ENCODE measurements around the gene PPARA. TPM values are rescaled to one million over a fixed set of nuclear protein-coding genes. Genes with fewer than 3 reads are reported as not detected.
A peak's percentile ranks its signal among the peaks of the same experiment; 100 is the strongest.

PPARA gene
- total RNA-seq, 2 donors from 2014 or later = 49.6 to 66.2 TPM

GRCh38 chr22:46112405-46112804, 37.9 kb upstream of the PPARA start:
- ATAC-seq = no peak
- intact Hi-C loops (cut with DNase I) = loop anchor here in 1 of 2 donors (5.0 kb wide), 1 partner anchor 35 kb away; no protein-coding TSS in a partner anchor
- DNase-seq = no peak

- DNase-seq (no peak), ATAC-seq (no peak)
- intact Hi-C loops (cut with DNase I) = loop anchor here in 1 of 2 donors (5.0 kb wide), 1 partner anchor 36 kb away; no protein-coding TSS in a partner anchor
Observed at GRCh38 chr22:46113110-46113909, 37.0 kb upstream of the PPARA start.

GRCh38 chr22:46113910-46114517, 36.3 kb upstream of the PPARA start:
- ATAC-seq (peak; percentile 1 to 29), DNase-seq (peak; percentile 61)
- intact Hi-C loops (cut with DNase I) = loop anchor here in 1 of 2 donors (5.0 kb wide), 1 partner anchor 37 kb away; no protein-coding TSS in a partner anchor

GRCh38 chr22:46114518-46115387, 35.6 kb upstream of the PPARA start:
- DNase-seq (no peak), ATAC-seq (peak in 1 of 2 donors; percentile 0)
- intact Hi-C loops (cut with DNase I) = loop anchor here in 1 of 2 donors (5.0 kb wide), 1 partner anchor 37 kb away; no protein-coding TSS in a partner anchor

GRCh38 chr22:46115388-46115678, 35.0 kb upstream of the PPARA start:
- DNase-seq (no peak), ATAC-seq (no peak)
- intact Hi-C loops (cut with DNase I) = no loop called here

- DNase-seq = no peak
- intact Hi-C loops (cut with DNase I) = loop anchor here (1.0 to 2.0 kb wide), 3 partner anchors 110 to 121 kb away; no protein-coding TSS in a partner anchor
- peak in 1 of 2 donors; percentile 0 for ATAC-seq
Observed at GRCh38 chr22:46115755-46116490, 34.4 kb upstream of the PPARA start.

- DNase-seq (peak; percentile 96), ATAC-seq (peak; percentile 72 to 73)
- intact Hi-C loops (cut with DNase I) = loop anchor here (1.0 to 2.0 kb wide), 3 partner anchors 110 to 121 kb away; no protein-coding TSS in a partner anchor
Observed at GRCh38 chr22:46116491-46116958, 33.8 kb upstream of the PPARA start.

- intact Hi-C loops (cut with DNase I) = loop anchor here in 1 of 2 donors (2.0 kb wide), 1 partner anchor 113 kb away; no protein-coding TSS in a partner anchor
- no peak for DNase-seq
- no peak for ATAC-seq
Observed at GRCh38 chr22:46117206-46118199, 32.8 kb upstream of the PPARA start.

GRCh38 chr22:46119093-46119728, 31.1 kb upstream of the PPARA start:
- no peak for ATAC-seq
- intact Hi-C loops (cut with DNase I) = no loop called here

GRCh38 chr22:46119729-46120419, 30.5 kb upstream of the PPARA start:
- ATAC-seq (peak; percentile 1 to 20), DNase-seq (no peak)
- intact Hi-C loops (cut with DNase I) = loop anchor here in 1 of 2 donors (5.0 kb wide), 1 partner anchor 177 kb away; the partner anchor contains the start of gene GTSE1

More at GRCh38 chr22:46119093-46119728, 31.1 kb upstream of the PPARA start:
- DNase-seq = no peak

GRCh38 chr22:46120420-46120737, 29.9 kb upstream of the PPARA start:
- ATAC-seq (no peak), DNase-seq (no peak)
- intact Hi-C loops (cut with DNase I) = loop anchor here in 1 of 2 donors (5.0 kb wide), 1 partner anchor 177 kb away; the partner anchor contains the start of gene GTSE1

GRCh38 chr22:46121079-46121478, 29.2 kb upstream of the PPARA start:
- ATAC-seq = no peak
- intact Hi-C loops (cut with DNase I) = loop anchor here in 1 of 2 donors (5.0 kb wide), 1 partner anchor 176 kb away; the partner anchor contains the start of gene GTSE1

GRCh38 chr22:46121523-46122287, 28.6 kb upstream of the PPARA start:
- intact Hi-C loops (cut with DNase I) = loop anchor here (1.0 to 5.0 kb wide), 3 partner anchors 176 to 193 kb away; partner anchors contain the start of gene GTSE1 (in 1 of the 2)
- ATAC-seq = no peak
- DNase-seq = no peak

More at GRCh38 chr22:46121079-46121478, 29.2 kb upstream of the PPARA start:
- no peak for DNase-seq

GRCh38 chr22:46122511-46122971, 27.8 kb upstream of the PPARA start:
- ATAC-seq (peak; percentile 62 to 66), DNase-seq (peak; percentile 84)
- intact Hi-C loops (cut with DNase I) = loop anchor here (1.0 to 5.0 kb wide), 3 partner anchors 175 to 192 kb away; partner anchors contain the start of gene GTSE1 (in 1 of the 2)

All from left cardiac atrium (tissue), 4 donors.